Measurements from ENCODE around the gene NAGLU. TPM values are rescaled to one million over a fixed set of nuclear protein-coding genes. Genes with fewer than 3 reads are reported as not detected.

The NAGLU gene
- total and polyA plus RNA-seq, 2 of the 13 experiments (the other 11 are each of a cell fraction or from before 2014, with no cell fraction given): 28.2 to 40.1 TPM

GRCh38 chr17:42554250-42555121 lies 18.4 kb downstream of the NAGLU start (continued):
- TF ChIP-seq BRD4 (CRISPR knock-in tag; IDR thresholded peaks at IDR 0.05): peak; percentile 91
- TF ChIP-seq HNRNPLL (IDR thresholded peaks at IDR 0.05; ENCODE audit: low read depth, low read length, poor library complexity, severe bottlenecking): peak; percentile 99
- TF ChIP-seq KLF13 (CRISPR knock-in tag; IDR thresholded peaks at IDR 0.05): peak; percentile 94; the same call in 1 of the 2 replicates
- peak; percentile 66; the same call in 1 of the 2 replicates for TF ChIP-seq NFE2L1 (CRISPR knock-in tag; IDR thresholded peaks at IDR 0.05; ENCODE audit: borderline replicate concordance)
- TF ChIP-seq ZNF414 (CRISPR knock-in tag; IDR thresholded peaks at IDR 0.05): peak; percentile 85
- TF ChIP-seq GTF2F1 (IDR thresholded peaks at IDR 0.05; ENCODE audit: low read length): no peak
- TF ChIP-seq E2F5 (CRISPR knock-in tag; conservative IDR thresholded peaks at IDR 0.05): no peak; the same call in 1 of the 2 replicates
- peak; percentile 59 for TF ChIP-seq RFX5 (IDR thresholded peaks at IDR 0.05; ENCODE audit: low read depth, low read length)
- no peak; the same call in 1 of the 2 replicates for TF ChIP-seq MTF1 (CRISPR knock-in tag; IDR thresholded peaks at IDR 0.05)
- peak; percentile 59 for TF ChIP-seq ZNF883 (CRISPR knock-in tag; IDR thresholded peaks at IDR 0.05; ENCODE audit: not compliant biosample characterization)
- TF ChIP-seq MYC (CRISPR knock-in tag; IDR thresholded peaks at IDR 0.05; ENCODE audit: borderline replicate concordance): peak; percentile 81; the same call in 1 of the 2 replicates
- peak; percentile 89 for TF ChIP-seq ZC3H13 (CRISPR knock-in tag; IDR thresholded peaks at IDR 0.05)
- TF ChIP-seq NR2F6 (IDR thresholded peaks at IDR 0.05): no peak
- TF ChIP-seq NR2F6 (CRISPR knock-in tag; IDR thresholded peaks at IDR 0.05): peak; percentile 79
- peak; percentile 83 for TF ChIP-seq ZFP1 (CRISPR knock-in tag; IDR thresholded peaks at IDR 0.05)
- no peak for TF ChIP-seq ZFAT (CRISPR knock-in tag; conservative IDR thresholded peaks at IDR 0.05)
- TF ChIP-seq ZNF879 (CRISPR knock-in tag; IDR thresholded peaks at IDR 0.05): peak; percentile 89; the same call in 1 of the 2 replicates
- 0 out of 2 replicates have a peak, but pooled peaks have one; percentile 20 for TF ChIP-seq HMG20B (CRISPR knock-in tag; conservative IDR thresholded peaks at IDR 0.05)
- TF ChIP-seq MEIS1 (CRISPR knock-in tag; IDR thresholded peaks at IDR 0.05; ENCODE audit: borderline replicate concordance): peak; percentile 80; the same call in 1 of the 2 replicates
- peak; percentile 99 for TF ChIP-seq SAP130 (CRISPR knock-in tag; IDR thresholded peaks at IDR 0.05; ENCODE audit: low read depth)
- peak; percentile 67; the same call in 1 of the 2 replicates for TF ChIP-seq ZNF782 (CRISPR knock-in tag; IDR thresholded peaks at IDR 0.05; ENCODE audit: borderline replicate concordance)
- TF ChIP-seq ARID5B (CRISPR knock-in tag; IDR thresholded peaks at IDR 0.05): peak; percentile 77
- TF ChIP-seq NPAS2 (CRISPR knock-in tag; IDR thresholded peaks at IDR 0.05; ENCODE audit: borderline replicate concordance): no peak
- no peak for TF ChIP-seq ZC3H4 (CRISPR knock-in tag; IDR thresholded peaks at IDR 0.05; ENCODE audit: borderline replicate concordance)

Measured in HepG2 (cell line).